Keratinocyte (primary cell): Measurements from ENCODE around the gene GZMB. TPM values are rescaled to one million over a fixed set of nuclear protein-coding genes. Genes with fewer than 3 reads are reported as not detected.

ENCODE experiments used
- DNase-seq: peaks from one replicate; pipeline ENCODE4 v3.0.0-alpha.2; 2011; ENCODE audit warnings: low read depth, missing footprints, low spot score
- FAIRE-seq: peaks from 2 replicates; lab custom pipeline; 2011; peaks lifted over from hg19 to GRCh38; lab: Jason Lieb, UNC
- H2AFZ ChIP-seq: 2 replicates; pipeline ENCODE4 v1.6.0; 2012; ENCODE audit warnings: low read length, control low read depth, inconsistent platforms; ENCODE audit not compliant: control insufficient read depth
- H3K27ac ChIP-seq: 2 replicates; pipeline ENCODE4 v1.5.1; 2011; ENCODE audit warnings: low read length; ENCODE audit not compliant: control insufficient read depth, insufficient read depth
- H3K27me3 ChIP-seq: 3 replicates; pipeline ENCODE4 v1.6.0; 2011; ENCODE audit warnings: low read length; ENCODE audit not compliant: control insufficient read depth, insufficient read depth; ENCODE audit errors: extremely low read depth
- H3K36me3 ChIP-seq, 2 experiments: 2 replicates in 1 of 2; 3 replicates in 1 of 2; pipeline ENCODE4 v1.5.1; 2011; ENCODE audit warnings: low read length in 2 of 2, mild to moderate bottlenecking in 1 of 2; ENCODE audit not compliant: control insufficient read depth in 2 of 2, insufficient read depth in 2 of 2; ENCODE audit errors: extremely low read depth in 1 of 2
- H3K4me1 ChIP-seq: 3 replicates; pipeline ENCODE4 v1.5.1; 2011; ENCODE audit warnings: low read length; ENCODE audit not compliant: control insufficient read depth, insufficient read depth; ENCODE audit errors: extremely low read depth
- H3K4me2 ChIP-seq: 3 replicates; pipeline ENCODE4 v1.6.0; 2011; ENCODE audit warnings: low read depth, low read length; ENCODE audit not compliant: control insufficient read depth, insufficient read depth; ENCODE audit errors: extremely low read depth
- H3K4me3 ChIP-seq, 3 experiments: fragments of 200-600 bp in 1 of 3; sonication (generic) in 1 of 3; 2 replicates in 2 of 3; 3 replicates in 1 of 3; pipeline ENCODE4 v1.5.1; 2011 to 2016; ENCODE audit warnings: low read length in 3 of 3, mild to moderate bottlenecking in 3 of 3, control low read depth in 2 of 3, inconsistent platforms in 1 of 3, low read depth in 1 of 3, mixed read lengths in 1 of 3, mixed run types in 1 of 3, moderate library complexity in 1 of 3; ENCODE audit not compliant: control insufficient read depth in 2 of 3, insufficient read depth in 2 of 3; ENCODE audit errors: extremely low read depth in 1 of 3
- H3K79me2 ChIP-seq: 2 replicates; pipeline ENCODE4 v1.6.0; 2012; ENCODE audit warnings: low read length; ENCODE audit not compliant: control insufficient read depth, insufficient read depth
- H3K9ac ChIP-seq: 3 replicates; pipeline ENCODE4 v1.6.0; 2011; ENCODE audit warnings: low read length; ENCODE audit not compliant: control insufficient read depth, insufficient read depth; ENCODE audit errors: extremely low read depth
- H3K9me1 ChIP-seq: 3 replicates; pipeline ENCODE4 v1.6.0; 2011; ENCODE audit warnings: low read length; ENCODE audit not compliant: control insufficient read depth, insufficient read depth; ENCODE audit errors: extremely low read depth
- H3K9me3 ChIP-seq: 2 replicates; pipeline ENCODE4 v1.5.1; 2012; ENCODE audit warnings: low read depth, low read length; ENCODE audit not compliant: control insufficient read depth
- H4K20me1 ChIP-seq: 3 replicates; pipeline ENCODE4 v1.6.0; 2011; ENCODE audit warnings: low read length; ENCODE audit not compliant: control insufficient read depth, insufficient read depth; ENCODE audit errors: extremely low read depth
- EZH2 ChIP-seq: IDR thresholded peaks from one replicate; pipeline ENCODE4 v1.6.1; 2012; ENCODE audit warnings: inconsistent platforms, mild to moderate bottlenecking, low read length, moderate library complexity
- dilution Hi-C: fragments of 300-500 bp; cut with MboI; formaldehyde crosslinking; loops from one replicate; pipeline ENCODE4 v1.7.0; 2020; ENCODE audit warnings: low sequenced_read_pairs; ENCODE audit not compliant: extremely low pct_ligation_motif_present
- polyA plus RNA-seq, 5 experiments: library from polyadenylated mRNA; depleted of rRNA in 3 of 5; stranded (reverse) in 3 of 5; stranded (forward) in 1 of 5; unstranded in 1 of 5; fragments of >200 nt; gene quantifications; 1 replicate in 1 of 5; 2 replicates in 3 of 5; 3 replicates in 1 of 5; pipeline versions ENCODE4 v1.2.1 to v1.2.3, GENCODE V29; 2011 to 2012; ENCODE audit warnings: missing spikeins in 2 of 5, low read depth in 1 of 5, low replicate concordance in 1 of 5
- TF ChIP-seq, protein P1 (sequence below), 3 experiments: IDR thresholded peaks in 1 of 3; conservative IDR thresholded peaks in 1 of 3; optimal IDR thresholded peaks in 1 of 3; 2 replicates in 2 of 3; 3 replicates in 1 of 3; pipeline versions ENCODE3 to v1.5.1; 2011; ENCODE audit warnings: low read length in 3 of 3, mild to moderate bottlenecking in 3 of 3, moderate library complexity in 2 of 3, control low read depth in 1 of 3, inconsistent platforms in 1 of 3; ENCODE audit not compliant: insufficient read depth in 2 of 3; ENCODE audit errors: extremely low read depth in 1 of 3

GZMB gene
- polyA plus RNA-seq, 1 donor (not counting 4 experiments of a cell fraction or from before 2014, with no cell fraction given): 0.08 TPM

DNA sequence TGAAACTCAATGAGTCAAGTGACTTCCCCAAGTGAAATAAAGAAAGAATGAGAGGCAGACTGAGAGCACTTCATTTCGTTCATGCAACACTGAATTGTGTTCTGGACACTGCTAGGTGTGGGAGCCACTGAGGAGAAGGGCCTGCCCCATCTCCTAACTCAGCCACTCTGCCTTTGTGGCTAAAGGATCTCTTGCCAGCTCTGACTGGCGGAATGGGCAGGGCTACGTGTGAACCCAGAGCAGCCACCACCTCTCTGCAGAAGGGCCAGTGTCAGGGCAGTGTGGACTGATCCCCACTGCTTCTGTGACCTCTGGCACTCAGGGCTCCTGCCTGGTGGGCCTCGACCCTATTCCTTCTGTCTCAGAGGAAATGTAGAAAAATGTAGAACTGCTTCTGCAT lies 46.5 kb upstream of the GZMB start:
- dilution Hi-C loops: no loop called here
- Histone ChIP-seq H3K4me3 (no peak overlapping the region), H3K9me3 (no peaks in the 10 kb centered on the region), H3K4me2 (no peak overlapping the region), H3K27me3 (no peaks in the 10 kb centered on the region), H3K9ac (no peak overlapping the region), H3K79me2 (no peaks in the 10 kb centered on the region), H3K9me1 (no peaks in the 10 kb centered on the region), H3K27ac (no peak overlapping the region), H4K20me1 (no peaks in the 10 kb centered on the region), H3K36me3 (no peaks in the 10 kb centered on the region), H2AFZ (no peak overlapping the region), H3K4me1 (peaks cover 31% of the 10 kb centered on the region)
- TF ChIP-seq, protein P1, sequence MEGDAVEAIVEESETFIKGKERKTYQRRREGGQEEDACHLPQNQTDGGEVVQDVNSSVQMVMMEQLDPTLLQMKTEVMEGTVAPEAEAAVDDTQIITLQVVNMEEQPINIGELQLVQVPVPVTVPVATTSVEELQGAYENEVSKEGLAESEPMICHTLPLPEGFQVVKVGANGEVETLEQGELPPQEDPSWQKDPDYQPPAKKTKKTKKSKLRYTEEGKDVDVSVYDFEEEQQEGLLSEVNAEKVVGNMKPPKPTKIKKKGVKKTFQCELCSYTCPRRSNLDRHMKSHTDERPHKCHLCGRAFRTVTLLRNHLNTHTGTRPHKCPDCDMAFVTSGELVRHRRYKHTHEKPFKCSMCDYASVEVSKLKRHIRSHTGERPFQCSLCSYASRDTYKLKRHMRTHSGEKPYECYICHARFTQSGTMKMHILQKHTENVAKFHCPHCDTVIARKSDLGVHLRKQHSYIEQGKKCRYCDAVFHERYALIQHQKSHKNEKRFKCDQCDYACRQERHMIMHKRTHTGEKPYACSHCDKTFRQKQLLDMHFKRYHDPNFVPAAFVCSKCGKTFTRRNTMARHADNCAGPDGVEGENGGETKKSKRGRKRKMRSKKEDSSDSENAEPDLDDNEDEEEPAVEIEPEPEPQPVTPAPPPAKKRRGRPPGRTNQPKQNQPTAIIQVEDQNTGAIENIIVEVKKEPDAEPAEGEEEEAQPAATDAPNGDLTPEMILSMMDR (optimal IDR thresholded peaks at IDR 0.05 in 1 of 3, IDR thresholded peaks at IDR 0.05 in 1 of 3, conservative IDR thresholded peaks at IDR 0.05 in 1 of 3; ENCODE audit: extremely low read depth in 1 of 3, insufficient read depth in 2 of 3, low read length in 3 of 3): no peak
- TF ChIP-seq EZH2: no peak
- no peak for DNase-seq
- FAIRE-seq: no peak

DNA sequence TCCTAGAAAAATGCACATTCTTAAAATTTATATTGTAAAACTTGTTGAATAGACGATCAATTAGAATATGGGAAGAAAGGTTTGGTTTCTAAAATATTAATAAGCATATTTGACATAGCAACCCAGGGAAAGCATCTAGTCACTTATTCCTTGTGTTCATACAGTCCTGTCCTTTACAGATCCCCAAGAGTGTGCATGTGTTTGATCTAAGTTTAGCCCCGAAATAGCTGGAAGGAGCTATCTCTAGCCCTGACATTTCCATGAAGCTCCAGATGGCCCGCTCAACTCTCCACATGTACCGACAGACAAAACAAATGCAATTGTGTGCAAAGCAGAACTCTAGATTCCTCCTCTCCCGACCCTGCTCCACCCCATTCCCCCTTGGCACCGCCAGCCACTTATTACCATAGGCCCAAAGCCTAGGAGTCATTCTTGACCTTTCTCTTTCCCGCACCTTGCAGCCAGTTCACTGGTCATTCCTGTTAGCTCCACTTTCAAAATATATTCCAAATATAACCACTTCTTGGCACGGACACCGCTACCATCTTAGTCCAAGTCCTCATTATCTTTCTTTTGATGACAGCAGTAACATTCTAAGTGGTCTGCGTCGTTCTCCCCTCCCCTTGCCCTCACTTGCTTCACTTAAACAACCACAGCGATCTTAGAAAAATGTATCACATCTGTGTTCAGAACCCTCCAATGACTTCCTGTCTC lies 45.4 kb upstream of the GZMB start:
- Histone ChIP-seq H3K27me3 (no peaks in the 10 kb centered on the region), H3K79me2 (no peaks in the 10 kb centered on the region), H3K9ac (no peak overlapping the region), H3K27ac (no peak overlapping the region), H4K20me1 (no peaks in the 10 kb centered on the region), H3K36me3 (no peaks in the 10 kb centered on the region), H2AFZ (no peak overlapping the region), H3K4me2 (no peak overlapping the region), H3K9me1 (no peaks in the 10 kb centered on the region), H3K4me3 (no peak overlapping the region), H3K9me3 (no peaks in the 10 kb centered on the region), H3K4me1 (peaks cover 35% of the 10 kb centered on the region)
- no peak for TF ChIP-seq EZH2
- TF ChIP-seq, protein P1 (optimal IDR thresholded peaks at IDR 0.05 in 1 of 3, IDR thresholded peaks at IDR 0.05 in 1 of 3, conservative IDR thresholded peaks at IDR 0.05 in 1 of 3; ENCODE audit: extremely low read depth in 1 of 3, insufficient read depth in 2 of 3, low read length in 3 of 3): no peak
- DNase-seq (no peak), FAIRE-seq (no peak)
- dilution Hi-C loops: no loop called here
